ENCODE results near the gene RASSF6. TPM values are rescaled to one million over a fixed set of nuclear protein-coding genes. Genes with fewer than 3 reads are reported as not detected.

The RASSF6 gene
- total RNA-seq, 2 donors from 2014 or later: not detected

GRCh38 chr4:73538162-73538561 is 82.1 kb downstream of the RASSF6 start:
- Histone ChIP-seq H3K9me3 (no peaks in the 10 kb centered on the region), H3K4me1 (no peaks in the 10 kb centered on the region), H3K36me3 (no peaks in the 10 kb centered on the region), H3K27ac (no peak overlapping the region), H3K4me3 (no peak overlapping the region), H3K27me3 (no peaks in the 10 kb centered on the region)
- TF ChIP-seq CTCF (IDR thresholded peaks at IDR 0.05): no peak
- DNase-seq (ENCODE audit: low spot score): no peak

GRCh38 chr4:73533515-73534422 is 86.5 kb downstream of the RASSF6 start:
- no peak for DNase-seq (ENCODE audit: low spot score)

GRCh38 chr4:73528171-73528570 is 92.1 kb downstream of the RASSF6 start:
- Histone ChIP-seq H3K27ac (no peak overlapping the region), H3K27me3 (no peaks in the 10 kb centered on the region), H3K4me3 (no peak overlapping the region), H3K9me3 (no peaks in the 10 kb centered on the region), H3K4me1 (no peaks in the 10 kb centered on the region), H3K36me3 (no peaks in the 10 kb centered on the region)
- no peak for TF ChIP-seq CTCF (IDR thresholded peaks at IDR 0.05)
- no peak for DNase-seq (ENCODE audit: low spot score)

More at GRCh38 chr4:73533515-73534422, 86.5 kb downstream of the RASSF6 start:
- Histone ChIP-seq H3K27me3 (no peaks in the 10 kb centered on the region), H3K4me1 (no peaks in the 10 kb centered on the region), H3K9me3 (no peaks in the 10 kb centered on the region), H3K27ac (no peak overlapping the region), H3K4me3 (no peak overlapping the region), H3K36me3 (no peaks in the 10 kb centered on the region)
- no peak for TF ChIP-seq CTCF (IDR thresholded peaks at IDR 0.05)

GRCh38 chr4:73527196-73527595 is 93.0 kb downstream of the RASSF6 start:
- no peak for TF ChIP-seq CTCF (IDR thresholded peaks at IDR 0.05)
- Histone ChIP-seq H3K36me3 (no peaks in the 10 kb centered on the region), H3K27me3 (no peaks in the 10 kb centered on the region), H3K27ac (no peak overlapping the region), H3K4me3 (no peak overlapping the region), H3K4me1 (no peaks in the 10 kb centered on the region), H3K9me3 (no peaks in the 10 kb centered on the region)
- no peak for DNase-seq (ENCODE audit: low spot score)

GRCh38 chr4:73525611-73526010 is 94.6 kb downstream of the RASSF6 start:
- no peak for DNase-seq (ENCODE audit: low spot score)
- H3K9me3 ChIP-seq: no peaks in the 10 kb centered on the region
- H3K27ac ChIP-seq: no peak overlapping the region
- H3K4me1 ChIP-seq: no peaks in the 10 kb centered on the region
- no peaks in the 10 kb centered on the region for H3K36me3 ChIP-seq
- H3K4me3 ChIP-seq: no peak overlapping the region
- no peaks in the 10 kb centered on the region for H3K27me3 ChIP-seq
- no peak for TF ChIP-seq CTCF (IDR thresholded peaks at IDR 0.05)

All from right atrium auricular region (tissue), 2 donors.